GM19397 (cell line): ENCODE measurements around the gene PIM3.

Experiments used
- ATAC-seq: cut with Tn5 transposase; IDR thresholded peaks from one replicate; pipeline ENCODE4 v1.9.1; 2021; ENCODE audit warnings: mild to moderate bottlenecking, moderate library complexity; ENCODE audit not compliant: unreplicated experiment

Gene PIM3

DNA sequence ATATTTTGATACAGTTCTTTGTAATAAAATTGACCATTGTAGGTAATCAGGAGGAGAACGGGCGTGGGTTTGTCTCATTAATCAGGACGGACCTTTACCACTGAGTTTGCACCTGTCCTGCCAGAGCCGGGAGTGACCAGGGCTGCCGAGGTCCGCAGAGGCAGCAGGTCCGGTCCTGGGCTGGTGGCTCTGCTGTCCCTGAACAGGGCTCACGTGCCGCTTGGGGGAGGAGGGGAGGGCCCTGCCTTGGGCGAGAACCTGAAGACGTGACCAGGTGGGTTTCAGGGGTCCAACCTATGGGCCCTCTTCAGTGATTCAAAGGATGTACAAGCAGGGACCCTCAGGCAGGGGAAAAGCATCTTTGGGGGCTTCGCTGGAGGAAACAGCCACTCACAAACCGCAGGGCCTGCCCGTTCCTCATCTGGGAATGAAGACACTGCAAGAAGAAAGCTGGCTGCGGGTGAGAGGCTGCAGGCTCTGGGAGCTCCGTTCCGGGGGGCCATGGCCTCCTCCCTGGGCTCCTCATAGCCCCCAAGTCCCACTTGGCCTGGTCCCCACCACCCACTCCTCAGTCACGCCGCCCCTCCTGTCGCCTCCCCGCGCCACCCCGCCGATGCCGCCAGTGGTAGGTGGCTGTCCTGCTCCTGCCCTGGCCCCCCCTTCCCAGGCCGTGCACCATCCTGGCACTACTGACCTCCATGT lies 32.9 kb upstream of the PIM3 start:
- ATAC-seq: no peak

DNA sequence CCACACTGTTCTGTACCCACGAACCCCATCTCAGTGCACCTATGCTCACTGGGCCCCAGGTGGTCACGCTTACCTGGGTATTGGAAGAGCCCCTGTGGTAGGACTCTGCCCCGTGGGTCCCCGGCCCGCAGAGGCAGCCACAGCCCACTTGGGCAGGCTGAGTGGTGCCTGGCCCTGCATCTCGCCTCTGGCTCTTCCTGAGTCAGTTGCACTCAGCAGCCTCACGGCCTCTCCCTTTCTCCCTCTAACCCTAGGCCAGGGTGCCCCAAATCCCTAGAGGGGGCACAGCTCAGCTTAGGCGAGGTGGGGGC lies 32.4 kb upstream of the PIM3 start:
- ATAC-seq: no peak

DNA sequence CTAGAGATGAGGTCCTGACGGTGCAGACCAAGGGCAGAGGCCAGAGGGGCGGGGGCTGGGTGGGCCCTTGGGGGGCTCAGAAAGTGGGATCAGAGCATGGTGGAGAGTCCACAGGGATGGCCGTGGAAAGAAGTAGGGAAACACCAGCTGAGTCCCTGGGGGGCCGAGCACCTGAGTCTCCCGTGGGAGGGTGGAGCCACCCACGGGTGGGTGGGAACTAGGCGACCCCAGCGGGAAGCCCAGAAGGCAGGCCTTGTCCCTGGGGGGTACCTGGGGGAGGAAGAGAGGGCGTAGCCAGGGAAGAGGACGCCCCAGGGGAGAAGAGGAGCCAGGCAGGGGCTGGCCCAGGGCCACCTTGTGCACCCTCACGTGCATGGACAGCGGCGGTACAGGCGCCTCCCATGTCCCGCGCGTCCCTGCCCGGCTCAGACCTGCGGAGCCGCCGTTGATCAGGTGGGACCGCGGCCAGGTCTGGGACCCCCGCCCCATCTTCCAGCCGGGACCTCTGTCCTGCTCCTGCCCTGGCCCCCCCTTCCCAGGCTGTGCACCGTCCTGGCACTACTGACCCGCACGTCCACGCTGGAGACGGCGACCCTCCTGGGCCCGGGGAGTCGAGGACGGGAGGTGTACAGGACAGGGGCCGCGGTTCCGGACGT lies 31.9 kb upstream of the PIM3 start:
- no peak for ATAC-seq

DNA sequence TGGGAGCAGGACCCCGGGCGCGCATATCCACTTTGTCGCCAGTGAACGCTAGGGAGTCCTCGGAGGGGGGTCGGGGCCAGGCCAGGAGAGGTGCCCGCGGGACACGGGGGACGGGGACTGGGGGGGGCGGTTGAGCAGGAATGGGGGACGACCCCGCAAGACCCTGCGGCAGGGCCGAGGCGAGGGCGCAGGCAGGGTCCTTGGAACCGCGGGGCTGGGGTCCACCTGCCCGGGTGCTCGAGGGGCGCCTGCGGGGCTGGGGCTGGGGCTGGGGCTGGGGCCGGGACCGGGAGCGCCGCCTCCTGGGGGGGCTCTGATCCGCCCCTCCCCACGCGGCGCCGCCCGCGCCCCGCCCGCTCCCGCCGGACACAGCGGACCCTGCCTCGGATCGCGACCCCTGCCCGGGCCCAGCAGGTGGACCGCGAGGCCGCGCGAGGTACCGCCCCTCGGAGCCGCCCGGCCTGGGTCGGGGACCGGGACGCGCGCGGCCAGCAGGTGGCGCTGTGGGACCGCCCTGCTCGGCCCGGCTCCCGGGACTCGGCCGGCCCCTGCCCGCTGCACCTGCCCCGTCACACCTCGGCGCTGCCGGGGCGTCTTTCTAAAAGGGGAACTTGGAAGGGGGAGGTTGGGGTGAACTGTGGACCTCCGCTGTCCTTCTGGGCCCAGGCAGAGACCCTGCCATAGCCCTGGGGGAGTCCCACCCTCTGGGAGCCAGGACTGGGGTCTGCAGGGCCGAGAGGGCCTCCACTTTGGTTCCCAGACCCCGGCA lies 31.2 kb upstream of the PIM3 start:
- ATAC-seq: peak; percentile 49

DNA sequence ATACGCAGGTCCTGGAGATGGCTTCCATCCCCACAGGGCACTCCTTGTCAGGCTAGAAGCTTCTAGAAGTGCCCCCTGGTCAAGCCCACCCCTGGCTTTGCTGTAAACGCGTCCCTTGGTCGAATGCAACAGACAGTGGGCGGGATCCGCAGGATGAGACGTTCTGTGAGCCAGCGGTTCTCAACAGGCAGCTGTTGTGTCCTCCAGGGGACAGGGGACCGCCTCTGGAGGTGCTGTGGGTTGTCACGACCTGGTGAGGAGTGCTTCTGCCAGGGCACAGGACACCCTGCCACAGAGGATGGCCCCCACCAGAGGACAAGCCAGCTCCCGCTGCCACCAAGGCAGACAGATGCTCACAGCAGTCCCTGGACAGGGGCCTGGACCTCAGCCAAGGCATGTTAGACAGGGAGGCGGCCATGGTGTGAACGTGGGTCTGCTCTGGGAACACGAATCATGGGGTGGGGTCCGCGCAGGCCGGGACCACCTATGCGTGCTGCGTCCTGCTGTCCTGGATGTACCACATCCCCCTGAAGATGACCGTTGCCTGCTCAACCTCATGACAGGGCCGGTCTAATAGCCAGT lies 30.5 kb upstream of the PIM3 start:
- no peak for ATAC-seq

DNA sequence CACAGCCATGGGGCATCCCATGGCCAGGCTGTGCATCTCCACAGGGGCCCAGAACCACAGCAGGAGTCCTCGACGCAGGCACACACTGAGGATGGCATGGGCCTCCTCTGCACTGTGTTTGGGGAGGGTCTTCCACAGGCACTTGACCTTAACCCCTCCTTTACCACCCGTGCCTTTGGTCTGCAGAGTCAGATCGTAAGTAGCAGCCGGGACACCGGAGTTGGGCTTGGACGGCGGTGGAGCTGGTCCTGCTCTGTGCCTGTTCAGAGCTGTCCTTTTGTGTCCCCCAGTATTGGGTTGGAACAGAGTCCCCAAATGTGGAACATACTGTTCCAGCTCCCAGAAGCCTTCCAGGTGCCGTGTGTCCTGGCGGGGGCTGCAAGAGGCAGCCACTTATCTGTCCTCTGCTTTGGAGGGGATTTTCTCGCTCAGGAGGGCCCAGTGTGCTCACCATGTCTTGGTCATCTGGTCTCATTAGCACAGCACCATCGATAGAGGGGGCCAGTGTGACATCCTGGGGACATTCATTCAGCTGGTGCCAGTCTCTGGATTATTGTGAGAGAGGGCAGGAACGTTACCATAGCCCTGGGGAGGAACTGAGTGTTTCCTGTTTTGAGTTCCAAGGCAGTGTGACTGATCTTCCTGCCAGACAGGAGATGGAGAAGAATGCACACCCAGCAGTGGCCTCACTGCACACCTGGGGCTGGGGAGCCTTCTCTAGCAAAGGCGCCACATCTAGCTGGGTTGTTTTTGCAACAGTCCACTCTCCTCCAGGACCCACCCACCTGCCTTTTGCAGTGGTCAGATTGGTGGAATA lies 29.8 kb upstream of the PIM3 start:
- ATAC-seq: no peak

DNA sequence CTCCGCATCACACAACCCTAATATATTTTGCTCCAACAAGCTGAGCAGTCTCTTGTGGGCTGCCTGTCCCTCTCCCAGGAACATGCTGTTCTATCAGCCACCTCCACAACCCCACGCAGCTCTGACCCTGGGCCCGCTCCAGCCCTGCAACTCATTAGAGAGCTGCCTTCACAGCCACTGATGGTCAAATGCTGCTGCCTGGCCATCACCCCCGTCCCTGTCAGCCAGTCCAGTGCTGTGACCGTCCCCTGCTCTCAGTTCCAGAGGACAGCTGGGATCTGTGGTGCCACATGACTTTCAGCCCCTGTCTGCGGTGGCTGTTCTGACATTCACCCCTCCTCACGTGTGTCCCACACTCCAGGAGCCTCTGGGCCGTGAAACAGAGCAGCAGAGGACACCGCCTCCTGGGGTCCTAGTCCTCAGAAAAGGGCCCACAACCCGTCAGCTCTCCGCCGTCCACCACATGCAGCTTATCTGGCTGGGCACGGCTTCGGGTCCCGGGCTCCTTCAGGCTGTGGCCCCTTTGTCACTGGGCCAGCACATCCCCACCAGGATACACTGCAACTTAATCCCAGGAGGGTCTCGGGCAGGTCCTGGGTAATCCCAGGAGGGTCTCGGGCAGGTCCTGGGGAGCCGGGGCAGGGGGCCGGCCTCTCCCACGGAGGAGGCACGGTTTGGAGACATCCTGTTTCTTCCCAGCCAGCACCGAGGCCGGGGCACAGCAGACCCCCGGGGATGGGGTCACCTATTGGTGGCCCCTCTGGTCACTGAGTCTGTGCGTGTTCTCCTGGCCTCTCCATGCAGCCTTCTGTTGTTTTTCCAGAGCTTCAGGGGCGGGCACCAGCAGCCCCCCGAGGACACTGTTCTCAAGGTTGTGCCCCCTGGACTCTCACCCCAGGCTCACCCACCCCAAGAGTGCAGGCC lies 27.1 kb upstream of the PIM3 start:
- ATAC-seq: no peak

DNA sequence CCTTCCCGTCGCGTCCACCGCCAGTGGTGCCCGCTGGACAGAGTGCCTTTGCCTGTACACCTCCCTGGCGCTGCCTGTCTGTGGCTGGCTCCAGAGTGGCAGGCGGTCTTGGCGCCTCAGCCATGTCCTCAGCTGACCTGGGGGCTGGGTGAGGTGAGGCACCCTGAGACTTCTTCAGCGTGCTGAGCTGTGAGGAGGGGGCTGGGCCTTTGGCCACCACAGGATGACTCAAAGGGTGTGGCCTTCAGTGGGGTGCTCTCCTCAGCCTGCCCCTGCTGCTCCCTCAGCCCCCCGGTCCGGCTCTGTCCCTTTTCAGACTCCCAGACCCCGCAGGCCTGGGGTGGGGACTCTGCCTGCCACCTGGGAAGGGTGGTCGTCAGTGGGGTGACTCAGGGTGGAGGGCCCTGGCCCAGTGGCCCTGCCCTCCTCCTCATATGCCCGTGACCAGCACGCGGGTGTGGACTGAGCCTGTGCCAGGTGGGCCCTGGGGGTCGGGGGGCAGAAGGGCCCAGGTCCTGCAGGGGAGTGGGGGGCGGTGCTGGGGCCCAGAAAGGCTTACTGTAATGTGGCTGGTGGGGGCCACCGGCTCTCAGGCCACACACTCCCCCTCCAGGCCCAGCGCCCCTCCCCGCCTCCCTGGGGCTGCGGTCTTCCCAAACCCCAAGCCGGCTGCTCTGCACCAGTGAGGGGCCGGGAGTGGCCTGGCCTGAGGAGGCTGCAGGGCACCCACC lies 26.2 kb upstream of the PIM3 start:
- ATAC-seq: no peak

DNA sequence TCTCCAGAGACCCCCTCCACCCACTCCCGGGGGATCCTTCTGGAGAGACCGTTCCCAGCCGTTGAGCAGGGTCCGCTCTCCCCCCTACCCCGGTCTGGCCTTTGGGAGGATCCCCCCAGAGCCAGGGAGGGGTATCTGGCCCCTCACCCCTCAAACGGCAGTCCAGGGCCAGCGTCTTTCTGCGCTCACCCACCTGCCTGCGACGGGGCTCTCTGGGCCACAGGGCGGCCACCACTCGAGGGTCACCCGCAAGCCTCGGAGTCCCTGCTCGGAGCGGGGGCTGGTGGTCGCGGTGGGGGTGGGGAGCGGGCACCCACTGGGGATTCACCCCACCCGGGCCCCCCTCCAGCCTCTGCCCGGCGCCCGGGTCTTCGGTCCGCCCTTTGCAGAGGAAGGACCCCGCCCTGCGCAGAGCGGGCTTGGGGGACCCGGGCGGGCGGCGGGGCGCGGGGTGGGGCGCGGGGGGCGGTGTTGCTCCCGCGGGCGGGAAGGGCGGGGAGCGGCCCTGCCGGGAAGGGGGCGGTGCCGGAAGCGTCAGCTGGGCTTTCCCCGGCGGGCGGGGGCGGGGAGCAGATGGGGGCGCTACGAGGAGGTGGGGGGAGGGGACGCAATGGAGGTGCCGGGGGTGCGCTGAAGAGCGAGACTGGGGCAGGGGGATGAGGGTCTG lies 25.5 kb upstream of the PIM3 start:
- no peak for ATAC-seq

DNA sequence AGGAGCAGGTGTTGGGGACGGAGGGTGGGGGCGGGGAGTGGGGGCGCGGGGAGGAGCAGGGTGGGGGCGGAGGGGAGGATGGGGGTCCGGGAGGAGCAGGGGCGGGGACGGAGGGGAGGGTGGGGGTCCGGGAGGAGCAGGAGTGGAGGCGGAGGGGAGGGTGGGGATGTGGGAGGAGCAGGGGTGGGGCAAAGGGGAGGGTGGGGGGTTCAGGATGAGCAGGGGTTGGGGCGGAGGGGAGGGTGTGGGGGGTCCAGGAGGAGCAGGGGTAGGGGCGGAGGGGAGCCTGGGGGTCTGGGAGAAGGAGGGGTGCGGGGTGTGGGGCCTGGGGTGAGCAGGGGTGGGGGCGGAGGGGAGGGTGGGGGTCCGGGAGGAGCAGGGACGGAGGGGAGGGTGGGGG lies 25.0 kb upstream of the PIM3 start:
- no peak for ATAC-seq

DNA sequence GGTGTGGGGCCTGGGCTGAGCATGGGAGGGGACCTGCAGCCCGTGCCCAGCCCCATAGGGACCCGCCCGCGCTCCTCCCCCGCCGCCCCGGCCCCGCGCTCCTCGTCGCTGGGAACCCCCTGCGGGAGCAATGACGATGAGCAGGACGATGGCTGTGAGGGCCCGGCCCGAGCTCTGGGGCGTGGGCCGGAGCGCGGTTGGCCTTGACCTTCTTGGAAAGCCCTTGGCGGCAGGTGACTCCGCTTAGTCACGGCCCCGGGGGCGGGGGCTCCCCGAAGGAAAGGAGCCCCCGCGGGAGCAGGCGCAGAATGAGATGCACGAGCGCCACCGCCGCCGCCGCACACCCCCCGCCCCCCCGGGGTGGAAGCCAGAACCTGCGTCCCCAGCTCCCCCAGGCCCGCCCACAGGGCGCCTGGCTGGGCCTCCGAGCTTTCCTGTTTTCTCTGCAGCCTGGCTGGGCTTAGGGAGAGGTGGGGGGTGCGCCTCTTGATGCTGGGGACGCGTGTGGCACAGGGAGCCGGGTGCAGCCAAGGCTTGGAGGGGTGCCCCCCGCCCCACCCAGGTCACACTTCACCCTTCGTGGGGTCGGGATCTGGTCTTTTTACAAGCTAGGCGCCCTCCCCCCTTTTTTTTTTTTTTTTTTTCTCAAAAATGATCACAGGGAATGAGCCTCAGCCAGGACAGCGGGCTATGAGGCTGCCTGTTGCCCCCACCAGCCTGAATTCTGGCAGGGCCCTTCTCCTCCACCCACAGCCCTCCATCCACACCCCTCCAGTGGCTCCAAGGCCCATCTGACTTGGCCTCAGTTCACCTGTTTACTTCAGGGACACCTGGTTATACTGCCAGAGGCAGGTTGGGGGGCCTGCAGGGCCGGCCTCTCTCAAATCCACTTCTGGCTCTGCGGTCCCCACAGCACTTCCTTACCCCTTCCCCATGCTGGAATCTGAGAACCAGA lies 24.3 kb upstream of the PIM3 start:
- peak; percentile 45 for ATAC-seq

DNA sequence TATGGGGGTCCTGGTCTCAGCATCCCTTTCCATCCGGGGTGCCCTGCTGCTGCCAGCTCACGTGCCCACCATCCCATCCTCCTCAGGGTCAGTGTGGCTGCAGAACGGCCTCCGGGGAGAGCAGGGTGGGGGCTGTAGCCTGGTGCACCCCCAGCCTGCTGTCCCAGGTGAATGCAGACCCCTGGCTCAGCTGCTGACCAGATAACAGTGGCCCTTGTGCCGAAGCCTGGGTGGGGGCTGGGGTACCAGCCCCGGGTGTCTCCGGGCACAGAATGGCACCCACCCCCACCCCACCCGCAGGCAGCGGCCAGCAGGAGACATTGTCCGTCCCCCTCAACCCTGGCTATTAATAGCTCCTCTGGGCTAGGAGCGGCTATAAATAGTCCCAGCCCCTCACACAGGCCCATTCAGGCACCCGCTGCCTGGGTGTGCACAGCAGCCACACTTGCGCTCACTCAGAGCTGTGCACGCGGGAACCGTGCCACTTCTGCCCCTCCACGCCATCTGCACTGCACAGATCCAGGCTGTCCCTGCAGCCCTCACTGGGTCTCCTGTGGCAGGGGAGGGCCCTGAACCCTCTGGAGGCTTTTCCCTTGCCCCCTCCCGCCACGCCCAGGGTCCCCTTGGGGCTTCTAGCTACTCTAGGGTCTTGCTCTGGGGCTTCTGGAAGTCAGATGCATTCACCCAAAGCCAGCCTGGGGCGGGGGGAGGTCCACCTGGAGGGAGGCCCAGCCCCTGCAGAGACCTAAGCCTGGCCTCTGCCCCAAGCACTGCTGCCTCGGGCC lies 23.4 kb upstream of the PIM3 start:
- ATAC-seq: no peak

DNA sequence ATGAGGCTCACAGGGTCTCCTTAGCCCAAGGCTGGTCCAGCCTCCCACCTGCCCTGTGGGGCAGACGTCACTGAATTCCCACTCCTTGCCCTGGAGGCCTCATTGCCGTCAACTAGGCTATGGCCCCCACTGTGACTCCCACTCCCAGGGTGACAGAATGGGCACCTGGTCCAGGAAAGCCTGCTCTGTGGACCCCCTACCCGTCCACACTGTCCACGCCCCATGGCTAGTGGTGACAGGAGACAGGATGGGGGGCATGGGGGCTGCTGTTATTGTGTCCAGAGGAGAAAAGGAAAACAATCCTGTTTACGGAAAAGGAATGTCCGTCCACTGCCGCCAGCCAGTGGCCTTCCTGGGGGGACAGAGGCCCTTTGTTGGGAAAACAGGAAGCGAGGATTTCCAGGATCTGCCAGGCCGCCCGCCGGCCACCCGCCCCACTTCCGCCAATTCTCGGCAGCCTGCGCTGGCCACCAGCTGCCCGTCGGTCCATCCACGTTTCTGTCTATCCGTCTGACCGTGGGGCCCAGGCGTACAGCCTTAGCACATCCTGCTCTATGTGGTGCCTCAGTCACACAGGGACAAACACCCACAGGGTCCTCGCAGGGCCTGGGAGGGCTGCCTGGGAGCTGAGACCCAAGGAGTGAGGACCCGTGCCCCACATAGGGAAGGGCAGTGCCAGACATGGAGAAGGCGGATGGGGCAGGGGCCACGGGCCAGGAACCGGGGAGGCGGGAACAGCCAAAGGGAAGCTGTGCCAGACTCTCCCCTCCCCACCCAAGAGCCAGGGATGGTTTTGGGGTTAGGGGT lies 22.6 kb upstream of the PIM3 start:
- ATAC-seq: no peak

DNA sequence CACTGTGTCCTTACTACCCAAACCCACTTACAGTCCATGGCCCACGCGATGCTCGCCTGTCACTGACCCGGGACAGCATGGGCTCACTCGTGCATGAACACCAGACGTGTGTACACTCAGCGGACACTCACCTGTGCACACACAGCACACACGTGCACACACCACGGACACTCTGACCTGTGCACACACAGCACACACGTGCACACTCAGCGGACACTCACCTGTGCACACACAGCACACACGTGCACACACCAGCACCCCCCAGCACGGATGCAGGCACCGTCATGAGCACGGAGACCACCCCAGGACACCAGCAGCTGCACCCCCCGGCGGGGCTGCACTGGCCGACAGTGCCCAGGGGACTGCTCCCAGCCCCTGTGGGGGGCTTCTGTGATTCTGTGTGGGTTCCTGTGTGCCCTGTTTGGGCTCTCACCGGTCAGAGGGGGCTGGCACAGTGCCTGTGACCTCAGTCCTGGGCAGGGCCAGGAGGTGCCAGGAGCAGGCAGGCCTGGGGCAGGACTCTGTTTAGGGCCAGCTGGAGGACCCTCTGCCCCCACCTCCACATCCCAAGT lies 21.9 kb upstream of the PIM3 start:
- ATAC-seq: no peak

DNA sequence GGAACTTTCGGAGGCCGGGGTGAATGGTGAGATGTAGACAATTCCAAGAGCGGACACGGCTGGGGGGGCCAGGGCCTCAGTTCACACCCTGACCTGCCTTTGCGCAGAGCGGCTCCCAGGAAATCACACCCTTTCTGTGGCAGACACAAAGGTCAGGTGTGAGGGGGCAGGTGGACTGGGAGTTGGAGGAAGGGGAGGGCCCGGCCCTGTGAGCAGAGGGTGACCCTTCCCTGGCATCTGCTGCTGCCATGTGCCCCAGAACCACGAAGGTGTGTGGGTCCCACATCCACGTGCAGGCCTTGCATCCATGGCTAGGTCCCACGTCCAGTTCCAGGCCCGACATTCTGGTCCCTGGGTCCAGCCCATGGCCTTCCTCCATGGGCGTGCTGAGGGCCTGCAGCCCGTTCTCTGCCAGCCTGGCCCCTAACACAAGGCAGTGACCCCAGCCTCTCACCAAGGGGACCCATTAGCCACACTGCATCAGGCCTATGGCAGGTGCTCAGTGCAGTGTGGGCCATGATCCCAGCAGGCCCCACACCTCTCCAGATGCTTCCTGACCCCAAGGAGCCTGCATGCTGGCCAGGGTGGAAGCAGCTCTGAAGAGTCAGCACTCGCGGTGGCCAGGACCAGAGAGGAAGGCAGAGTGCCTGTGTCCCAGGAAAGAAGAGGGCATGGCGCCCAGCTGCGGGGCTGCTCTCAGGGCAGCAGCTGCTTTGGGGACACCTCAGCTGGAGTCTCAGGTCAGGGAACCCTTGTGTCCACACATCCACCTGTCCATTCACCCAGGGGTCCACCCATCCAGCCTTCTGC lies 18.9 kb upstream of the PIM3 start:
- ATAC-seq: no peak
